Neuronal stem cell (in vitro differentiated cells): Measurements from ENCODE around the gene FLT4.

Experiments
- DNase-seq: peaks from one replicate; pipeline ENCODE4 v3.0.0-alpha.2; 2013; ENCODE audit warnings: low spot score
- H2AFZ ChIP-seq: one replicate; pipeline ENCODE4 v1.6.1; 2013; ENCODE audit warnings: mild to moderate bottlenecking, low read length, inconsistent platforms
- H2AK5ac ChIP-seq: 2 replicates; pipeline ENCODE4 v1.6.1; 2013; ENCODE audit warnings: low read depth, mild to moderate bottlenecking, inconsistent platforms, low read length, moderate library complexity, mixed read lengths
- H2BK120ac ChIP-seq: 2 replicates; pipeline ENCODE4 v1.6.1; 2013; ENCODE audit warnings: low read depth, mild to moderate bottlenecking, inconsistent platforms, low read length, moderate library complexity, mixed read lengths
- H2BK12ac ChIP-seq: one replicate; pipeline ENCODE4 v1.6.1; 2013; ENCODE audit warnings: low read length, inconsistent platforms
- H2BK15ac ChIP-seq: 2 replicates; pipeline ENCODE4 v1.6.1; 2013; ENCODE audit warnings: mild to moderate bottlenecking, low read length, inconsistent platforms, mixed read lengths
- H2BK5ac ChIP-seq: one replicate; pipeline ENCODE4 v1.6.1; 2013; ENCODE audit warnings: inconsistent platforms, mild to moderate bottlenecking, low read length, moderate library complexity
- H3K14ac ChIP-seq: one replicate; pipeline ENCODE4 v1.6.1; 2013; ENCODE audit warnings: low read length, inconsistent platforms
- H3K18ac ChIP-seq: 2 replicates; pipeline ENCODE4 v1.6.1; 2013; ENCODE audit warnings: low read length, inconsistent platforms
- H3K23ac ChIP-seq: 2 replicates; pipeline ENCODE4 v1.6.1; 2013; ENCODE audit warnings: low read depth, mild to moderate bottlenecking, mixed read lengths, low read length, inconsistent platforms; ENCODE audit not compliant: poor library complexity
- H3K27ac ChIP-seq: replicated peaks from 3 replicates; pipeline ENCODE4 v1.5.1; 2013; ENCODE audit warnings: low read length, inconsistent platforms
- H3K27me3 ChIP-seq, 3 experiments: 2 replicates each; pipeline ENCODE4 v1.6.1; 2013; ENCODE audit warnings: low read length in 3 of 3, mild to moderate bottlenecking in 2 of 3, inconsistent platforms in 1 of 3, low read depth in 1 of 3, mixed read lengths in 1 of 3, moderate library complexity in 1 of 3; ENCODE audit not compliant: control insufficient read depth in 3 of 3, insufficient read depth in 3 of 3
- H3K36me3 ChIP-seq, 2 donors: replicated peaks in 1 of 2; 2 replicates each; pipeline ENCODE4 v1.6.1; 2013; ENCODE audit warnings: low read length in 2 of 2; ENCODE audit not compliant: control insufficient read depth in 2 of 2, insufficient read depth in 2 of 2
- H3K4ac ChIP-seq: 2 replicates; pipeline ENCODE4 v1.6.1; 2013; ENCODE audit warnings: inconsistent platforms, mild to moderate bottlenecking, low read length, moderate library complexity
- H3K4me1 ChIP-seq, 2 donors: 1 replicate in 1 of 2; 2 replicates in 1 of 2; pipeline ENCODE4 v1.6.1; 2013; ENCODE audit warnings: low read length in 2 of 2, low read depth in 1 of 2; ENCODE audit not compliant: control insufficient read depth in 2 of 2, insufficient read depth in 1 of 2
- H3K4me2 ChIP-seq: one replicate; pipeline ENCODE4 v1.6.1; 2013; ENCODE audit warnings: mild to moderate bottlenecking, low read length, inconsistent platforms; ENCODE audit not compliant: insufficient read depth, poor library complexity, severe bottlenecking
- H3K4me3 ChIP-seq, 2 donors: 2 replicates each; pipeline ENCODE4 v1.5.1; 2013; ENCODE audit warnings: low read length in 2 of 2, mild to moderate bottlenecking in 2 of 2, inconsistent platforms in 1 of 2, moderate library complexity in 1 of 2
- H3K79me1 ChIP-seq: one replicate; pipeline ENCODE4 v1.6.1; 2013; ENCODE audit warnings: low read depth, mild to moderate bottlenecking, inconsistent platforms, low read length, moderate library complexity
- H3K9ac ChIP-seq: one replicate; pipeline ENCODE4 v1.6.1; 2013; ENCODE audit warnings: mild to moderate bottlenecking, low read depth, low read length, inconsistent platforms; ENCODE audit not compliant: poor library complexity
- H3K9me3 ChIP-seq, 2 donors: replicated peaks in 1 of 2; 2 replicates each; pipeline versions ENCODE3 to v1.6.1; 2013; ENCODE audit warnings: low read length in 2 of 2, mild to moderate bottlenecking in 2 of 2, inconsistent platforms in 1 of 2, low read depth in 1 of 2, mixed read lengths in 1 of 2, moderate library complexity in 1 of 2; ENCODE audit not compliant: control insufficient read depth in 2 of 2, insufficient read depth in 1 of 2
- H4K8ac ChIP-seq: one replicate; pipeline ENCODE4 v1.6.1; 2013; ENCODE audit warnings: low read depth, mild to moderate bottlenecking, inconsistent platforms, low read length, moderate library complexity
- H4K91ac ChIP-seq: one replicate; pipeline ENCODE4 v1.6.1; 2013; ENCODE audit warnings: low read length, low read depth, mild to moderate bottlenecking, inconsistent platforms; ENCODE audit not compliant: poor library complexity
- WGBS, 2 donors: extraction: QIAGEN DNeasy Blood & Tissue Kit; methylation state at CpG; one replicate each; pipeline ENCODE4 v1.1.7; 2013; ENCODE audit warnings: missing lambda C conversion rate in 2 of 2, mixed read lengths in 1 of 2; ENCODE audit not compliant: insufficient read length in 2 of 2, insufficient replicate concordance in 1 of 2; ENCODE audit errors: extremely low coverage in 2 of 2; 5-methylcytosine and 5-hydroxymethylcytosine counted together

Gene FLT4

DNA sequence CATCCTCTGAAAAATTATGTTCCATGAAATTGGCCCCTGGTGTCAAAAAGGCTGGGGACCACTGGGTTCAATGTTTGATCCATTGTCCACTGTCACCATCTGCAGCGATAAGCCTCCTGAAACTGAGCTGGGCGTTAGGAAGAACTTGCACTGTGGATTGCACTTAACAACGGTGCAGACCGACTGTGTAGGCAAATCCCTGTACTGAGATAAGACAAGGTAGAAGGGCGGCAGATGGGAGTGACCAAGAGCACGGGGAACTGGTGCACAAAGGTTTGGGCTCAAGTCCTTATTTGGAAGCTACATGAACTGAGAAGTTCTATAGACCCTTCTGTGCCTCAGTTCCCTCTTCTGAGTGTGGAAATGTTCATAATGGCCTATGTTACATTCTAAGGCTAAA lies 41.6 kb upstream of the FLT4 start:
- H3K36me3 ChIP-seq = no peaks in the 10 kb centered on the region
- no peaks in the 10 kb centered on the region for H3K79me1 ChIP-seq
- no peak overlapping the region for H3K14ac ChIP-seq
- H2BK120ac ChIP-seq = no peak overlapping the region
- no peak overlapping the region for H3K4ac ChIP-seq
- H3K4me1 ChIP-seq = peaks cover 0 to 6% of the 10 kb centered on the region in 2 donors
- H4K8ac ChIP-seq = no peak overlapping the region
- no peak overlapping the region for H3K27ac ChIP-seq
- H4K91ac ChIP-seq = no peak overlapping the region
- peaks cover 2 to 4% of the 10 kb centered on the region in 2 donors for H3K9me3 ChIP-seq
- no peak overlapping the region for H3K4me2 ChIP-seq
- H2AFZ ChIP-seq = no peak overlapping the region
- no peak overlapping the region for H3K18ac ChIP-seq
- no CpG with 5 or more reads among the region's 6 CpGs for WGBS, 2 donors
- no peak overlapping the region for H3K4me3 ChIP-seq
- H3K23ac ChIP-seq = no peak overlapping the region
- no peak overlapping the region for H2BK5ac ChIP-seq
- no peak overlapping the region for H2BK15ac ChIP-seq
- no peak overlapping the region for H2AK5ac ChIP-seq
- DNase-seq = no peak
- no peak overlapping the region for H2BK12ac ChIP-seq
- no peak overlapping the region for H3K9ac ChIP-seq
- peaks cover 0 to 32% (median 0%) of the 10 kb centered on the region in 3 experiments for H3K27me3 ChIP-seq

- Histone ChIP-seq H3K4ac (no peak overlapping the region), H3K23ac (no peak overlapping the region), H3K14ac (no peak overlapping the region), H3K36me3 (no peaks in the 10 kb centered on the region), H2AK5ac (no peak overlapping the region), H3K4me2 (no peak overlapping the region), H3K4me3 (no peak overlapping the region), H3K27me3 (peaks cover 0 to 37% (median 0%) of the 10 kb centered on the region in 3 experiments), H2BK12ac (no peak overlapping the region), H3K27ac (no peak overlapping the region), H3K9me3 (peaks cover 0 to 4% of the 10 kb centered on the region in 2 donors), H2BK120ac (no peak overlapping the region), H2BK15ac (no peak overlapping the region), H3K79me1 (no peaks in the 10 kb centered on the region), H4K8ac (no peak overlapping the region), H2BK5ac (no peak overlapping the region), H3K9ac (no peak overlapping the region), H3K4me1 (peaks cover 0 to 6% of the 10 kb centered on the region in 2 donors), H2AFZ (no peak overlapping the region), H4K91ac (no peak overlapping the region), H3K18ac (no peak overlapping the region)
- DNase-seq = no peak
- WGBS, 2 donors = no CpG with 5 or more reads among the region's 6 CpGs
Measured at GRCh38 chr5:180690562-180690961, 41.2 kb upstream of the FLT4 start.

- H2BK120ac ChIP-seq = no peak overlapping the region
- H3K9ac ChIP-seq = no peak overlapping the region
- H2AFZ ChIP-seq = no peak overlapping the region
- no peak overlapping the region for H3K4me3 ChIP-seq
- H2BK15ac ChIP-seq = no peak overlapping the region
- no peak overlapping the region for H3K4me2 ChIP-seq
- no peak overlapping the region for H3K14ac ChIP-seq
- H4K8ac ChIP-seq = no peak overlapping the region
- no peak for DNase-seq
- no peak overlapping the region for H3K23ac ChIP-seq
- WGBS, 2 donors = no CpG with 5 or more reads among the region's 7 CpGs
- H2BK5ac ChIP-seq = no peak overlapping the region
- H3K27ac ChIP-seq = no peak overlapping the region
- H3K9me3 ChIP-seq = peaks cover 0 to 4% of the 10 kb centered on the region in 2 donors
- no peak overlapping the region for H4K91ac ChIP-seq
- H3K4ac ChIP-seq = no peak overlapping the region
- peaks cover 0 to 6% of the 10 kb centered on the region in 2 donors for H3K4me1 ChIP-seq
- H3K27me3 ChIP-seq = peaks cover 0 to 39% (median 0%) of the 10 kb centered on the region in 3 experiments
- H2BK12ac ChIP-seq = no peak overlapping the region
- H3K36me3 ChIP-seq = no peaks in the 10 kb centered on the region
- no peak overlapping the region for H3K18ac ChIP-seq
- no peak overlapping the region for H2AK5ac ChIP-seq
- no peaks in the 10 kb centered on the region for H3K79me1 ChIP-seq
Measured at GRCh38 chr5:180689775-180690174, 40.4 kb upstream of the FLT4 start.

GRCh38 chr5:180689071-180689694 lies 39.8 kb upstream of the FLT4 start:
- Histone ChIP-seq H2AFZ (no peak overlapping the region), H4K8ac (no peak overlapping the region), H3K14ac (no peak overlapping the region), H2BK120ac (no peak overlapping the region), H3K9ac (no peak overlapping the region), H4K91ac (no peak overlapping the region), H2AK5ac (no peak overlapping the region), H2BK15ac (no peak overlapping the region), H2BK5ac (no peak overlapping the region), H3K9me3 (peaks cover 0 to 4% of the 10 kb centered on the region in 2 donors), H2BK12ac (no peak overlapping the region), H3K23ac (no peak overlapping the region), H3K4me3 (no peak overlapping the region), H3K36me3 (no peaks in the 10 kb centered on the region), H3K27ac (no peak overlapping the region), H3K27me3 (peaks cover 0 to 39% (median 0%) of the 10 kb centered on the region in 3 experiments), H3K79me1 (no peaks in the 10 kb centered on the region), H3K4ac (no peak overlapping the region), H3K4me2 (no peak overlapping the region), H3K4me1 (peaks cover 0 to 6% of the 10 kb centered on the region in 2 donors), H3K18ac (no peak overlapping the region)
- whole genome bisulfite sequencing, 2 donors = no CpG with 5 or more reads among the region's 13 CpGs
- DNase-seq = no peak
